Right atrium auricular region (tissue), 2 donors: ENCODE results near the gene BEX3. TPM values are rescaled to one million over a fixed set of nuclear protein-coding genes. Genes with fewer than 3 reads are reported as not detected.

Experiments used
- DNase-seq: peaks from one replicate; pipeline ENCODE4 v3.0.0-alpha.2; 2019; ENCODE audit warnings: low spot score
- H3K27ac ChIP-seq, 2 donors: fragments of 200-600 bp; sonication (generic); 1 replicate in 1 of 2; 2 replicates in 1 of 2; pipeline ENCODE4 v1.5.1; 2016 to 2019
- H3K27me3 ChIP-seq, 2 donors: fragments of 200-600 bp; sonication (generic); one replicate each; pipeline versions ENCODE4 v1.5.1 to v1.6.0; 2017 to 2019
- H3K36me3 ChIP-seq: fragments of 200-600 bp; sonication (generic); one replicate; pipeline ENCODE4 v1.5.1; 2016
- H3K4me1 ChIP-seq, 2 donors: fragments of 200-600 bp; sonication (generic); one replicate each; pipeline versions ENCODE4 v1.5.1 to v1.6.0; 2017 to 2019
- H3K4me3 ChIP-seq, 2 donors: fragments of 200-600 bp; sonication (generic); 1 replicate in 1 of 2; 2 replicates in 1 of 2; pipeline ENCODE4 v1.5.1; 2017 to 2019; ENCODE audit warnings: mild to moderate bottlenecking in 1 of 2, moderate library complexity in 1 of 2
- H3K9me3 ChIP-seq, 2 donors: fragments of 200-600 bp; sonication (generic); one replicate each; pipeline ENCODE4 v1.5.1; 2019
- total RNA-seq, 2 donors: library from RNA; depleted of rRNA; stranded (reverse); fragments of >200 nt; gene quantifications; one replicate each; pipeline ENCODE4 v1.1.0, GENCODE V29; 2016
- TF ChIP-seq, protein P1 (sequence below), 2 donors: fragments of 200-600 bp; sonication (generic); IDR thresholded peaks; one replicate each; pipeline ENCODE4 v1.5.1; 2019; ENCODE audit warnings: antibody characterized with exemption in 2 of 2

The BEX3 gene
- total RNA-seq, 2 donors from 2014 or later = 201 to 229 TPM

DNA sequence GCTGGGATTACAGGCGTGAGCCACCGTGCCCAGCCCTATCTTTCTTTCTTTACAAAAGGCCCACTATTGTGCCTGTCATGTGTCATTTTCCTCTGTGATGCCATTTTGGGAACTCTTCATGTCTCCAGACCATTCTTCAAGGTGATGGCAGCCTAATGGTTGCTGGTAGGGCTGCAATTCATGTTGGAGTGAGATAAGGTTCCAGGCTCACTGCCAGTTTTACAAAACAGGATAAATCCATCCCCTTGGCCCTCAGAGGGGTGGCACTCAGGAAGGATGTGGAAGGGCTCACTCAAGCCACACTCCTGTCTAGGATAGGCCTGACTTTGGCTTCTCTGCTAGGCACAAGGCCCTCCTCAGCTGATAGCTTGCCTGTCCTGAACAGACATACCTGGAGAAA is 16.2 kb upstream of the BEX3 start:
- TF ChIP-seq, protein P1, sequence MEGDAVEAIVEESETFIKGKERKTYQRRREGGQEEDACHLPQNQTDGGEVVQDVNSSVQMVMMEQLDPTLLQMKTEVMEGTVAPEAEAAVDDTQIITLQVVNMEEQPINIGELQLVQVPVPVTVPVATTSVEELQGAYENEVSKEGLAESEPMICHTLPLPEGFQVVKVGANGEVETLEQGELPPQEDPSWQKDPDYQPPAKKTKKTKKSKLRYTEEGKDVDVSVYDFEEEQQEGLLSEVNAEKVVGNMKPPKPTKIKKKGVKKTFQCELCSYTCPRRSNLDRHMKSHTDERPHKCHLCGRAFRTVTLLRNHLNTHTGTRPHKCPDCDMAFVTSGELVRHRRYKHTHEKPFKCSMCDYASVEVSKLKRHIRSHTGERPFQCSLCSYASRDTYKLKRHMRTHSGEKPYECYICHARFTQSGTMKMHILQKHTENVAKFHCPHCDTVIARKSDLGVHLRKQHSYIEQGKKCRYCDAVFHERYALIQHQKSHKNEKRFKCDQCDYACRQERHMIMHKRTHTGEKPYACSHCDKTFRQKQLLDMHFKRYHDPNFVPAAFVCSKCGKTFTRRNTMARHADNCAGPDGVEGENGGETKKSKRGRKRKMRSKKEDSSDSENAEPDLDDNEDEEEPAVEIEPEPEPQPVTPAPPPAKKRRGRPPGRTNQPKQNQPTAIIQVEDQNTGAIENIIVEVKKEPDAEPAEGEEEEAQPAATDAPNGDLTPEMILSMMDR (IDR thresholded peaks at IDR 0.05) = no peak
- no peak for DNase-seq
- H3K36me3 ChIP-seq = no peaks in the 10 kb centered on the region
- H3K27ac ChIP-seq = no peak overlapping the region
- H3K27me3 ChIP-seq = no peaks in the 10 kb centered on the region
- no peaks in the 10 kb centered on the region for H3K4me1 ChIP-seq
- H3K9me3 ChIP-seq = no peaks in the 10 kb centered on the region
- H3K4me3 ChIP-seq = no peak overlapping the region

DNA sequence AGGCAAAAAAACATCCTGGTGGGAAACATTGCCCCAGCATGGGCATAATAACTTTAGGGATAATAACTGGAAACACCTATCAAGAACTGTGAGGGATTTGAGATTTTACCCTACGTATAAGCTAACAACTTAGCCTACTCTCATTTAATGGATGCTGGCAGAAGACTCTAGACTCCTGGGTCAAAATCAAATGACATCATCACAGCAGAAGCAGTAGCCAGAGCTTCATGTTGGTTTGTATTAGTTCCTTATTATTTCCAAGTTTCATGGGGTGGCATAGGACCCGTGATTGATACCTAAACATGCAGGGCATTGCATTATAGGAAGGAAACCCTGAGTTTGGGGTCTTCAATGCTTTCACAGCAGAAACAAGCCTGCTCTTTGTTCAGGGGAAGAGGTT is 15.4 kb upstream of the BEX3 start:
- TF ChIP-seq, protein P1 (IDR thresholded peaks at IDR 0.05) = no peak
- no peaks in the 10 kb centered on the region for H3K4me1 ChIP-seq
- H3K27ac ChIP-seq = no peak overlapping the region
- no peaks in the 10 kb centered on the region for H3K27me3 ChIP-seq
- H3K4me3 ChIP-seq = no peak overlapping the region
- H3K36me3 ChIP-seq = no peaks in the 10 kb centered on the region
- DNase-seq = no peak
- no peaks in the 10 kb centered on the region for H3K9me3 ChIP-seq

DNA sequence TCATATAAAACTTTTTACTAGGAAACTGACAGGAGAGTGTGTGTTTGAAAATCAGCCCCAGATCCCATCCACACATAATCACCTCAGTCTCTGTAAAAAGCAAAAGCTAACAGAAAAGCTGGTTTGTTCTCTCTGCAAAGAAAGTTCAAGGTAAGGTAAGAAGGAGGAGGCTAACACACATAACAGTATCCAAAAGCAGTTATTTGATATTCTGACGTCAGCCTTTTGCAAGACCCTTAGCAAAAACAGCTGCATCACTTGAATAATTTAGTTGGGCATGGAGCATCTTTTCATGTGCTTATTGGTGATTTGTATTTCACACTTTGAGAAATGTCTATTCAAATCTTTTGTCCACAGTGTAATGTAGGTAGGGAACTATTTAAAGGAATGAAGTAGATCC is 14.5 kb upstream of the BEX3 start:
- no peaks in the 10 kb centered on the region for H3K9me3 ChIP-seq
- no peaks in the 10 kb centered on the region for H3K4me1 ChIP-seq
- no peak overlapping the region for H3K27ac ChIP-seq
- no peak for DNase-seq
- H3K27me3 ChIP-seq = no peaks in the 10 kb centered on the region
- no peaks in the 10 kb centered on the region for H3K36me3 ChIP-seq
- H3K4me3 ChIP-seq = no peak overlapping the region
- TF ChIP-seq, protein P1 (IDR thresholded peaks at IDR 0.05) = no peak

DNA sequence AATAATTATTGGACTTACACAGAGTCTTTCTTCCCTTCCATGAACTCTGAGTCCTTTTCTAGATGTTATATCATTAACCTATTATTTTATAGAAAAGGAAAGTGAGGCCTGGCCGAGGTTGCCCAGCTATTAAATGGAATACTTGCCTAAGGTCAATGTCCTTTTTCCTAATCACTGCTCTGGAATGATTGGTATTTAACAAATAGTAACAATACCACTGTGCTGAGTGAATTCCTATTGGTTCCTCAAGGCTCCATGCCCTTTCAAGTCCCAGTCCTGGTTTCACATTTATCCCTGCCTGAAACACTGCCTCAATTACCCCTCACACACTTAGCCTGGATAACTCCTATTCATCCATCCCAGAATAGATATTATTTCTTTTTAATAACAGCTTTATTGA is 13.9 kb upstream of the BEX3 start:
- Histone ChIP-seq H3K4me1 (no peaks in the 10 kb centered on the region), H3K9me3 (no peaks in the 10 kb centered on the region), H3K27me3 (no peaks in the 10 kb centered on the region), H3K4me3 (no peak overlapping the region), H3K27ac (no peak overlapping the region), H3K36me3 (no peaks in the 10 kb centered on the region)
- TF ChIP-seq, protein P1 (IDR thresholded peaks at IDR 0.05) = no peak
- no peak for DNase-seq

DNA sequence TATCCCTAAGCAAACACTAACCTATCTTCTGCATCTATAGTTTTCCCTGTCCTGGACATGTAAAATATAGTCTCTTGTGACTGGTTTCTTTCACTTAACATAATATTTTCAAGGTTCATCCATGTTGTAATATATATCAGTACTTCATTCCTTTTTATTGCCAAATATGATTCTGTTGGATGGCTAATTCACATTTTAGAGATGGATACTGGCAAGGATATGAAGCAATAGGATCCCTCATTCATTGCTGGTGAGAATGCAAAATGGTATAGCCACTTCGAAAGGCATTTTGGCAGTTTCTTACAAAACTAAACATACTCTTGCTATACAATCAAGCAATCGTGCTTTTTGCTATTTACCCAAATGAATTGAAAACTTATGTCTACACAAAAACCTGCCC is 13.3 kb upstream of the BEX3 start:
- H3K27ac ChIP-seq = no peak overlapping the region
- no peaks in the 10 kb centered on the region for H3K27me3 ChIP-seq
- DNase-seq = no peak
- no peaks in the 10 kb centered on the region for H3K4me1 ChIP-seq
- no peak overlapping the region for H3K4me3 ChIP-seq
- TF ChIP-seq, protein P1 (IDR thresholded peaks at IDR 0.05) = no peak
- H3K36me3 ChIP-seq = no peaks in the 10 kb centered on the region
- H3K9me3 ChIP-seq = no peaks in the 10 kb centered on the region

DNA sequence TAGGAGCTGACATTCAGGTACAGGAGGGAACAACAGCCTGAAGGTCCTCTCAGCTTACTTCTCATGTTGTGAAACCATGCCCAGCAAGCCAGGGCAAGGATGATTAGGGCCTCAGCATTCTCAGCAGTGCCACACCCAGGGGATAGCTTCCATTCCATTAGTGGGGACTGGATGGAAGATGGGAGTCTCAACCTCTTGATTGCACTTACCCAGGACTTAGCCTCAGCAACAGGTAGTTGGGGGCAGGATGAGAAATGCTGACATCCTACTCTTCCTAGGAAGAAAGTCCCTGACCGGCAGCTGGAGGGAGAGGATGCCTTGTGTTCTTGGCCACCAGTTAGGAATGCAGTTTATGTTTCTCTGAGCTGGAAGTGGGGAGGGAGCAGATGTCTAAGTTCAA is 8.8 kb upstream of the BEX3 start:
- no peak overlapping the region for H3K4me3 ChIP-seq
- no peak for DNase-seq
- no peaks in the 10 kb centered on the region for H3K9me3 ChIP-seq
- H3K4me1 ChIP-seq = no peaks in the 10 kb centered on the region
- H3K36me3 ChIP-seq = no peaks in the 10 kb centered on the region
- no peak overlapping the region for H3K27ac ChIP-seq
- TF ChIP-seq, protein P1 (IDR thresholded peaks at IDR 0.05) = no peak
- peaks cover 0 to 4% of the 10 kb centered on the region in 2 donors for H3K27me3 ChIP-seq
